ENCODE measurements around the gene ERBB2. TPM values are rescaled to one million over a fixed set of nuclear protein-coding genes. Genes with fewer than 3 reads are reported as not detected.

The ERBB2 gene
- total RNA-seq, 1 donor from 2014 or later = 52.1 TPM

DNA sequence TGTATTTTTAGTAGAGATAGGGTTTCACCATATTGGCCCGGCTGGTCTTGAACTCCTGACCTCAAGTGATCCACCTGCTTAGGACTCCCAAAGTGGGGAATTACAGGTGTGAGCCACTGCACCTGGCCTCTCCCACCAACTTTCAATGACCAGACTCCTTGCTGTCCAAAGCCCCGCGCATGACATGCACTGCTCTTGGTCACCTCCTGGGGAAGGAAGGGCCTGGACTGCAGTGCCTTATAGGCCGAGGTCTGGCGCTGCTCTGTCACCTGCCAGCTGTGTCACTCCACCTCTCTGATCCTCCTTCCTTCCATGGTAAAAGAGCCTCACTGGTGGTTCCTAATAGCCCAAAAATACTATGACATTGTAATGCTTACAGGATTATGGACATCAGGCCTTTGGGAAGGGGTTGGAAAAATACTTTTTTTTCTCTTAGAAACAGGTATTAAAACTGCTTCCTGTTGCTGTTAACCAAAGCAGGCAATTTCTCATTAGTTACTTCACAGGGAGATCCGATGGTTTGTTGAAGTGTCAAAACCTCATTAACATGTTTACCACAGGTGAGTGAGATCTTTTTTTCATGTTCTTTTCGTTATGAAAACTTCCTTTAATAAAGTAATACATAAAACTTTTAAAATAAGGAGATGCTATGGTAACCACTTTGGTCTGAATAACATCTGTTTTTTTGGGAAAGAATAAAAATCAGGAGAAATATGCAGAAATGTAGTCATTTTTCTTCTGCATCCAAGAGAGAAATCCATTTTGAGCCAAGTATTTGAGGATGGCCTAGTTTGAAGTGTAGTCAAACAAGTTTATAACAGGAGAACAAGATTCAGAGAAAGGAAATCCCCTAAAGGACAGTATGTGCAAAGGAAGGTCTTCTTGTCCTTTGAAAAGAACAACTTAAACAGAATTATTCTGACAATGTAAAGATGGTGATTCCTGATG, 73.4 kb downstream of the ERBB2 start:
- no peak for DNase-seq (ENCODE audit: extremely low spot score in 2 of 2)
- H3K4me1 ChIP-seq = no peaks in the 10 kb centered on the region
- no peaks in the 10 kb centered on the region for H3K36me3 ChIP-seq
- no peaks in the 10 kb centered on the region for H3K9me3 ChIP-seq
- H3K27ac ChIP-seq = no peak overlapping the region
- intact Hi-C loops (cut with DNase I) = no loop called here
- TF ChIP-seq POLR2A (IDR thresholded peaks at IDR 0.05) = no peak
- TF ChIP-seq POLR2AphosphoS5 (IDR thresholded peaks at IDR 0.05; ENCODE audit: insufficient read depth in 1 of 2, low read depth in 1 of 2) = no peak
- TF ChIP-seq, protein P1, sequence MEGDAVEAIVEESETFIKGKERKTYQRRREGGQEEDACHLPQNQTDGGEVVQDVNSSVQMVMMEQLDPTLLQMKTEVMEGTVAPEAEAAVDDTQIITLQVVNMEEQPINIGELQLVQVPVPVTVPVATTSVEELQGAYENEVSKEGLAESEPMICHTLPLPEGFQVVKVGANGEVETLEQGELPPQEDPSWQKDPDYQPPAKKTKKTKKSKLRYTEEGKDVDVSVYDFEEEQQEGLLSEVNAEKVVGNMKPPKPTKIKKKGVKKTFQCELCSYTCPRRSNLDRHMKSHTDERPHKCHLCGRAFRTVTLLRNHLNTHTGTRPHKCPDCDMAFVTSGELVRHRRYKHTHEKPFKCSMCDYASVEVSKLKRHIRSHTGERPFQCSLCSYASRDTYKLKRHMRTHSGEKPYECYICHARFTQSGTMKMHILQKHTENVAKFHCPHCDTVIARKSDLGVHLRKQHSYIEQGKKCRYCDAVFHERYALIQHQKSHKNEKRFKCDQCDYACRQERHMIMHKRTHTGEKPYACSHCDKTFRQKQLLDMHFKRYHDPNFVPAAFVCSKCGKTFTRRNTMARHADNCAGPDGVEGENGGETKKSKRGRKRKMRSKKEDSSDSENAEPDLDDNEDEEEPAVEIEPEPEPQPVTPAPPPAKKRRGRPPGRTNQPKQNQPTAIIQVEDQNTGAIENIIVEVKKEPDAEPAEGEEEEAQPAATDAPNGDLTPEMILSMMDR (IDR thresholded peaks at IDR 0.05) = no peak
- H3K4me3 ChIP-seq = no peak overlapping the region
- H3K27me3 ChIP-seq = no peaks in the 10 kb centered on the region

DNA sequence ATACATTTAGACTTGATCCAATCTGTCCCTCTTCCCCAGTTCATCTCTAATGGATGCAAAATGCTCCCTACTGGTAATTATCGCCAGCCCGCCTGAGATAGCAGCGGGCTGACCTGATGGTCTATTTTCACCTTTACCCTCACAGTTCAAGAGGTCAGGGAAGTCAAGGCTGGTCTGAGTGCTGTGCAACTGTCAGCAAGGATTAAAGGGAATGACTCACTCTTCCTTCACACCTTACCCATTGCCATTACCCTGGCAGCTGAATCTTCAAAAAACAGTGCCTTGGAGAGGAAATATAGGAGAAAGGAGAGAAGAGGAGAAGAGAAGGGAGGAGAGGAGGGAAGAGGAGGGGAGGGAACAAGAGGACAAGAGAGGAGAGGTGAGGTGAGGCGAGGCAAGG, 74.2 kb downstream of the ERBB2 start:
- Histone ChIP-seq H3K4me1 (no peaks in the 10 kb centered on the region), H3K27me3 (no peaks in the 10 kb centered on the region), H3K36me3 (no peaks in the 10 kb centered on the region), H3K4me3 (no peak overlapping the region), H3K9me3 (no peaks in the 10 kb centered on the region), H3K27ac (no peak overlapping the region)
- DNase-seq (ENCODE audit: extremely low spot score in 2 of 2) = no peak
- intact Hi-C loops (cut with DNase I) = no loop called here
- TF ChIP-seq, protein P1 (IDR thresholded peaks at IDR 0.05) = no peak
- TF ChIP-seq POLR2A (IDR thresholded peaks at IDR 0.05) = no peak
- TF ChIP-seq POLR2AphosphoS5 (IDR thresholded peaks at IDR 0.05; ENCODE audit: insufficient read depth in 1 of 2, low read depth in 1 of 2) = no peak

DNA sequence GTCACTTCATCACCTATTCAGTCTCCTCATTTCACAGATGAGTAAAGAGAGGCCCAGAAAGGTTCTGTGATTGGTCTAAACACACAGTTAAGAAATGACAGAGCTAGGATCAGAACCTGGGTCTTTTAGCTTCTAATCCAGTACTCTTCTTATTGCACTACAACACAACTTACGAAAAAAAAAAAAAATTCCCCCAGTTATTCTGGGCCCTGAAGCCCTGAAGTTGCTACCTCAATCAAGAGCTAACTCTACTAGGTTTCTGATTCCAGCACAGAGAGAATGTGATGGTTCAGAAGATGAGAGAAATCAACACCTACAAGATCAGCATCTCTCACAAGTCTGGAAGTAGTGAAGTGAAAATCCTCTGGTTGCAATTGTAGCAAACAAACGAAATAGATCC, 75.2 kb downstream of the ERBB2 start:
- H3K4me1 ChIP-seq = no peaks in the 10 kb centered on the region
- intact Hi-C loops (cut with DNase I) = no loop called here
- no peak overlapping the region for H3K27ac ChIP-seq
- H3K27me3 ChIP-seq = no peaks in the 10 kb centered on the region
- DNase-seq (ENCODE audit: extremely low spot score in 2 of 2) = no peak
- H3K36me3 ChIP-seq = no peaks in the 10 kb centered on the region
- H3K4me3 ChIP-seq = peak overlapping the region in 1 of 2 donors; percentile 22
- TF ChIP-seq POLR2A (IDR thresholded peaks at IDR 0.05) = no peak
- TF ChIP-seq POLR2AphosphoS5 (IDR thresholded peaks at IDR 0.05; ENCODE audit: insufficient read depth in 1 of 2, low read depth in 1 of 2) = no peak
- TF ChIP-seq, protein P1 (IDR thresholded peaks at IDR 0.05) = no peak
- no peaks in the 10 kb centered on the region for H3K9me3 ChIP-seq

DNA sequence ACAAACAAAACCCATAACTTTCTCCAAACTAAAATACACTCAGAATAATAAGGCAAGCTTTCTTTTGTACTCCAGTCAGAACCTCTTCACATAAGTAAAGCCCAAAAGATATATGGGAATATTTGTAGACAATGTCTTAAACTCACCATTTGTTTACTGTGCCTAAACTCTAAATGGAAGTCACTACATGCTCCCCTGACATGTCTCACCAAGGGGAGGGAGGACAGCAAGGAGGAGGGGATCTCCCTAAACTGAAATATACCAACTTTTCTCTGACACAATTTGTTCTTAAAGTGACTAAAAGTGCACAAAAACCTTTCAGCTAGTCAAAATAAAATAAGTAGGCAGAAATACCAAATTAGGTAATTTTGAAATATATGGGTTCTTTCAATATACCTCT, 76.4 kb downstream of the ERBB2 start:
- H3K9me3 ChIP-seq = no peaks in the 10 kb centered on the region
- intact Hi-C loops (cut with DNase I) = no loop called here
- no peaks in the 10 kb centered on the region for H3K27me3 ChIP-seq
- no peaks in the 10 kb centered on the region for H3K36me3 ChIP-seq
- TF ChIP-seq POLR2AphosphoS5 (IDR thresholded peaks at IDR 0.05; ENCODE audit: insufficient read depth in 1 of 2, low read depth in 1 of 2) = no peak
- no peak for TF ChIP-seq POLR2A (IDR thresholded peaks at IDR 0.05)
- TF ChIP-seq, protein P1 (IDR thresholded peaks at IDR 0.05) = no peak
- DNase-seq (ENCODE audit: extremely low spot score in 2 of 2) = no peak
- H3K4me3 ChIP-seq = peak overlapping the region in 1 of 2 donors; percentile 22
- H3K27ac ChIP-seq = peak overlapping the region; percentile 18
- no peaks in the 10 kb centered on the region for H3K4me1 ChIP-seq

Measured in vagina (tissue), 2 donors.